ENCODE measurements around the gene AGFG1. TPM values are rescaled to one million over a fixed set of nuclear protein-coding genes. Genes with fewer than 3 reads are reported as not detected.

The AGFG1 gene
- total RNA-seq, 1 experiment from 2014 or later = 81.3 TPM

DNA sequence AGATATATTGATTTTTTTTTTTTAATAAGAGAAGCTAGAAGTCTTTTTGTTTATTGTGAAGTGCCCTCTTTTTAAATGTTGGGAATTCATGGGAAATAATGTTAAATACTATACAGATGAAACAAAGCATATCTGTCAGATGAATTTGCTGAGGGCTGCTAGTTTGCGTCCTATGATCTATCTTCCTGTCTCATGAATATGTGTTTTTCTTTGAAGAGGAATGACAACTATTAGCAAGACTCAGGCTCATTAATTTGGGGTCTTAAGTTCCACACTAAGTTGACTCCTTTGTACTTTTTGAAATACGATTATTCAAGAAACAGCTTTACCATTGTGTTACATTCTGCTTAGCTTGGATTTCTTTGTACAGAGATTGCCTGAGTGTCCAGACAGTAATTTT lies 57.9 kb downstream of the AGFG1 start:
- Mint-ChIP-seq H3K4me1 (no peaks in the 10 kb centered on the region), H3K9me3 (no peaks in the 10 kb centered on the region), H3K27me3 (ENCODE audit: low read depth) (no peaks in the 10 kb centered on the region), H3K4me3 (no peak overlapping the region), H3K27ac (no peak overlapping the region), H3K36me3 (peaks cover 43% of the 10 kb centered on the region)
- DNase-seq (ENCODE audit: low spot score) (no peak), ATAC-seq (no peak)
- ChIA-PET POLR2A (no interaction called here), CTCF (no interaction called here)
- TF ChIP-seq TEAD4 (CRISPR knock-in tag; IDR thresholded peaks at IDR 0.05) (no peak), HMGA2 (CRISPR knock-in tag; IDR thresholded peaks at IDR 0.05) (no peak), JUN (CRISPR knock-in tag; IDR thresholded peaks at IDR 0.05) (no peak), ELF4 (CRISPR knock-in tag; IDR thresholded peaks at IDR 0.05; ENCODE audit: low read depth) (no peak), ARID4B (CRISPR knock-in tag; IDR thresholded peaks at IDR 0.05; ENCODE audit: borderline replicate concordance) (no peak), ZNF396 (CRISPR knock-in tag; IDR thresholded peaks at IDR 0.05; ENCODE audit: borderline replicate concordance) (no peak), ZNF532 (CRISPR knock-in tag; IDR thresholded peaks at IDR 0.05; ENCODE audit: borderline replicate concordance) (no peak), ZSCAN18 (CRISPR knock-in tag; IDR thresholded peaks at IDR 0.05) (no peak), SMAD4 (CRISPR knock-in tag; IDR thresholded peaks at IDR 0.05) (no peak), ZNF423 (CRISPR knock-in tag; IDR thresholded peaks at IDR 0.05) (no peak), PRRX2 (CRISPR knock-in tag; IDR thresholded peaks at IDR 0.05) (no peak), MXD4 (CRISPR knock-in tag; IDR thresholded peaks at IDR 0.05; ENCODE audit: borderline replicate concordance) (no peak)

DNA sequence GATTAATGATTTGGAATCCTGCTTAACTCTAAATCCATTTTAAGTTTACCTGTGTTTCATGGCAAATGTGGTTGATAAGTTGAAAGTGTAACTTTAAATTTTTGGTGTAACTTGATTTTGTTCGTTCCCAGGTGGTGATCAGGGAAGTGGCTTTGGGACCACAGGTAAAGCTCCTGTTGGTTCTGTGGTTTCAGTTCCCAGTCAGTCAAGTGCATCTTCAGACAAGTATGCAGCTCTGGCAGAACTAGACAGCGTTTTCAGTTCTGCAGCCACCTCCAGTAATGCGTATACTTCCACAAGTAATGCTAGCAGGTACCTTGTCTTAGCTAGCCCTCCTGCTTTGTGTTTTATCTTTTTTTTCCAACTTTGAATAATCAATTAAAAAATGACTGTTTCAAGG lies 62.8 kb downstream of the AGFG1 start:
- ChIA-PET POLR2A (no interaction called here), CTCF (no interaction called here)
- H3K4me1 Mint-ChIP-seq = no peaks in the 10 kb centered on the region
- H3K9me3 Mint-ChIP-seq = no peaks in the 10 kb centered on the region
- H3K27me3 Mint-ChIP-seq (ENCODE audit: low read depth) = no peaks in the 10 kb centered on the region
- H3K36me3 Mint-ChIP-seq = peaks cover 66% of the 10 kb centered on the region
- H3K4me3 Mint-ChIP-seq = no peak overlapping the region
- DNase-seq (ENCODE audit: low spot score) (no peak), ATAC-seq (no peak)
- no peak overlapping the region for H3K27ac Mint-ChIP-seq
- no peak for TF ChIP-seq RORB (CRISPR knock-in tag; IDR thresholded peaks at IDR 0.05)
- TF ChIP-seq, protein P1, sequence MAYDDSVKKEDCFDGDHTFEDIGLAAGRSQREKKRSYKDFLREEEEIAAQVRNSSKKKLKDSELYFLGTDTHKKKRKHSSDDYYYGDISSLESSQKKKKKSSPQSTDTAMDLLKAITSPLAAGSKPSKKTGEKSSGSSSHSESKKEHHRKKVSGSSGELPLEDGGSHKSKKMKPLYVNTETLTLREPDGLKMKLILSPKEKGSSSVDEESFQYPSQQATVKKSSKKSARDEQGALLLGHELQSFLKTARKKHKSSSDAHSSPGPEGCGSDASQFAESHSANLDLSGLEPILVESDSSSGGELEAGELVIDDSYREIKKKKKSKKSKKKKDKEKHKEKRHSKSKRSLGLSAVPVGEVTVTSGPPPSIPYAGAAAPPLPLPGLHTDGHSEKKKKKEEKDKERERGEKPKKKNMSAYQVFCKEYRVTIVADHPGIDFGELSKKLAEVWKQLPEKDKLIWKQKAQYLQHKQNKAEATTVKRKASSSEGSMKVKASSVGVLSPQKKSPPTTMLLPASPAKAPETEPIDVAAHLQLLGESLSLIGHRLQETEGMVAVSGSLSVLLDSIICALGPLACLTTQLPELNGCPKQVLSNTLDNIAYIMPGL (CRISPR knock-in tag; IDR thresholded peaks at IDR 0.05) = no peak
- TF ChIP-seq STAT6 (CRISPR knock-in tag; conservative IDR thresholded peaks at IDR 0.05; ENCODE audit: low read depth) = no peak
- TF ChIP-seq, protein P2, sequence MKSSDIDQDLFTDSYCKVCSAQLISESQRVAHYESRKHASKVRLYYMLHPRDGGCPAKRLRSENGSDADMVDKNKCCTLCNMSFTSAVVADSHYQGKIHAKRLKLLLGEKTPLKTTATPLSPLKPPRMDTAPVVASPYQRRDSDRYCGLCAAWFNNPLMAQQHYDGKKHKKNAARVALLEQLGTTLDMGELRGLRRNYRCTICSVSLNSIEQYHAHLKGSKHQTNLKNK (CRISPR knock-in tag; IDR thresholded peaks at IDR 0.05) = no peak
- TF ChIP-seq CREM (CRISPR knock-in tag; IDR thresholded peaks at IDR 0.05) = no peak
- no peak for TF ChIP-seq FOXP4 (CRISPR knock-in tag; IDR thresholded peaks at IDR 0.05)
- no peak for TF ChIP-seq ZNF423 (CRISPR knock-in tag; IDR thresholded peaks at IDR 0.05)
- no peak for TF ChIP-seq ZNF317 (CRISPR knock-in tag; IDR thresholded peaks at IDR 0.05; ENCODE audit: borderline replicate concordance, low read depth)
